Gastroesophageal sphincter (tissue), 4 donors: ENCODE data around the gene TSPEAR. TPM values are rescaled to one million over a fixed set of nuclear protein-coding genes. Genes with fewer than 3 reads are reported as not detected.

Experiments used
- ATAC-seq: fragments of 150-250 bp; one replicate; pipeline ENCODE4 v1.9.1; 2016; ENCODE audit warnings: mild to moderate bottlenecking, moderate library complexity
- H3K27ac ChIP-seq, 4 donors: fragments of 200-600 bp; sonication (generic) in 3 of 4; 1 replicate in 3 of 4; 2 replicates in 1 of 4; pipeline ENCODE4 v1.5.1; 2016 to 2019
- H3K27me3 ChIP-seq: fragments of 200-600 bp; sonication (generic); one replicate; pipeline ENCODE4 v1.5.1; 2019
- H3K36me3 ChIP-seq, 2 donors: fragments of 200-600 bp; sonication (generic); one replicate each; pipeline ENCODE4 v1.5.1; 2019; ENCODE audit warnings: control low read depth in 1 of 2
- H3K4me1 ChIP-seq, 3 donors: fragments of 200-600 bp; sonication (generic); 1 replicate in 2 of 3; 2 replicates in 1 of 3; pipeline ENCODE4 v1.5.1; 2016 to 2019; ENCODE audit warnings: control low read depth in 2 of 3
- H3K4me3 ChIP-seq, 2 donors: fragments of 200-600 bp; sonication (generic); one replicate each; pipeline ENCODE4 v1.5.1; 2019; ENCODE audit warnings: mild to moderate bottlenecking in 1 of 2, moderate library complexity in 1 of 2
- H3K9me3 ChIP-seq, 3 donors: fragments of 200-600 bp; sonication (generic); one replicate each; pipeline ENCODE4 v1.5.1; 2017 to 2019; ENCODE audit warnings: control low read depth in 2 of 3
- EP300 ChIP-seq: sonication (generic); formaldehyde crosslinking; IDR thresholded peaks from one replicate; pipeline ENCODE4 v1.6.1; 2017; ENCODE audit warnings: antibody characterized with exemption, mild to moderate bottlenecking
- POLR2A ChIP-seq, 2 donors: fragments of 450-650 bp; IDR thresholded peaks; one replicate each; pipeline ENCODE4 v1.6.1; 2017; ENCODE audit warnings: antibody characterized with exemption in 2 of 2, mild to moderate bottlenecking in 2 of 2, moderate library complexity in 1 of 2
- POLR2AphosphoS5 ChIP-seq: sonication (generic); formaldehyde crosslinking; IDR thresholded peaks from one replicate; pipeline ENCODE4 v1.6.1; 2017; ENCODE audit warnings: antibody characterized with exemption
- WGBS, 2 donors: methylation state at CpG; one replicate each; pipeline ENCODE4 v1.1.5; 2018; ENCODE audit warnings: low coverage in 1 of 2; 5-methylcytosine and 5-hydroxymethylcytosine counted together
- total RNA-seq, 4 donors: library from RNA; depleted of rRNA; stranded (reverse); fragments of >200 nt; gene quantifications; one replicate each; pipeline ENCODE4 v1.1.0, GENCODE V29; 2016
- TF ChIP-seq, protein P1 (sequence below), 4 experiments: fragments of 200-600 bp in 2 of 4; fragments of 450-650 bp in 2 of 4; sonication (generic) in 1 of 4; IDR thresholded peaks; one replicate each; pipeline ENCODE4 v1.5.1; 2017 to 2019; ENCODE audit warnings: antibody characterized with exemption in 4 of 4, mild to moderate bottlenecking in 2 of 4, moderate library complexity in 2 of 4

The TSPEAR gene
- total RNA-seq, 4 donors from 2014 or later = not detected

DNA sequence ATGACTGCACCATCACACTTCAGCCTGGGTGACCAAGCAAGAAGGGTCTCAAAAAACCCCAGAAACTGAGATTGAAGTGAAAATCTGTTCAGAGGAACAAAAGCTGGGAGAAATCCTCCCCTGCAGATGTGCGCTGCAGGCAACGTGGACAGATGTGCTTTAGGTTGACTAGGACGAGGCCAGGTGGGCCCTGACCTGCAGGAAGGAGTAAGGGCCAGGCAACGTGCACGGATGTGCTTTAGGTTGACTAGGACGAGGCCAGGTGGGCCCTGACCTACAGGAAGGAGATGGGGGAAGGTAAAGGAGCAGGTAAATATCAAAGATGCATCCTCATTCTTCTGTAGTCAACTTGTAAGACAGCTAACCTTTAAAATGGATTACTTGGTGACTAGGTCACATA lies 26.9 kb downstream of the TSPEAR start:
- Histone ChIP-seq H3K27ac (no peak overlapping the region), H3K4me3 (no peak overlapping the region), H3K27me3 (peaks cover 38% of the 10 kb centered on the region), H3K36me3 (no peaks in the 10 kb centered on the region), H3K9me3 (no peaks in the 10 kb centered on the region), H3K4me1 (no peaks in the 10 kb centered on the region)
- ATAC-seq = no peak
- TF ChIP-seq POLR2AphosphoS5 (no peak), POLR2A (IDR thresholded peaks at IDR 0.05) (no peak), EP300 (no peak)
- TF ChIP-seq, protein P1, sequence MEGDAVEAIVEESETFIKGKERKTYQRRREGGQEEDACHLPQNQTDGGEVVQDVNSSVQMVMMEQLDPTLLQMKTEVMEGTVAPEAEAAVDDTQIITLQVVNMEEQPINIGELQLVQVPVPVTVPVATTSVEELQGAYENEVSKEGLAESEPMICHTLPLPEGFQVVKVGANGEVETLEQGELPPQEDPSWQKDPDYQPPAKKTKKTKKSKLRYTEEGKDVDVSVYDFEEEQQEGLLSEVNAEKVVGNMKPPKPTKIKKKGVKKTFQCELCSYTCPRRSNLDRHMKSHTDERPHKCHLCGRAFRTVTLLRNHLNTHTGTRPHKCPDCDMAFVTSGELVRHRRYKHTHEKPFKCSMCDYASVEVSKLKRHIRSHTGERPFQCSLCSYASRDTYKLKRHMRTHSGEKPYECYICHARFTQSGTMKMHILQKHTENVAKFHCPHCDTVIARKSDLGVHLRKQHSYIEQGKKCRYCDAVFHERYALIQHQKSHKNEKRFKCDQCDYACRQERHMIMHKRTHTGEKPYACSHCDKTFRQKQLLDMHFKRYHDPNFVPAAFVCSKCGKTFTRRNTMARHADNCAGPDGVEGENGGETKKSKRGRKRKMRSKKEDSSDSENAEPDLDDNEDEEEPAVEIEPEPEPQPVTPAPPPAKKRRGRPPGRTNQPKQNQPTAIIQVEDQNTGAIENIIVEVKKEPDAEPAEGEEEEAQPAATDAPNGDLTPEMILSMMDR (IDR thresholded peaks at IDR 0.05) = no peak
- WGBS, 2 donors = 58 to 92% methylated on average over 4 to 6 of the region's 6 CpGs

DNA sequence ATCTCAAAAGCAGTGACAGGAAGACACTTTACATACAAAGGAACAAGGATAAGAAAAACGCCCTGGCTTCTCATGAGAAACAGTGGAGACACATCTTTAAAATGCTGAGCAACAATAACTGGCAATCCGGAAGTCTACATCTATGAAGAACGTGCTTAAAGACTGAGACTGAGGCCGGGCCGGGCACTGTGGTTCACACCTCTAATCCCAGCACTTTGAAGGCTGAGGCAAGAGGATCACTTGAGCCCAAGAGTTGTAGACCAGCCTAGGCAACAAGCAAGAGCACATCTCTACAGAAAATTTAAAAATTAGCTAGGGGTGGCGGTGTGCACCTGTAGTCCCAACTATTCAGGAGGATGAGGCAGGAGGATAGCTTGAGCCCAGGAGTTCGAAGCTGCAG lies 27.3 kb downstream of the TSPEAR start:
- no peaks in the 10 kb centered on the region for H3K4me1 ChIP-seq
- peaks cover 37% of the 10 kb centered on the region for H3K27me3 ChIP-seq
- H3K27ac ChIP-seq = no peak overlapping the region
- H3K4me3 ChIP-seq = no peak overlapping the region
- H3K36me3 ChIP-seq = no peaks in the 10 kb centered on the region
- H3K9me3 ChIP-seq = no peaks in the 10 kb centered on the region
- ATAC-seq = no peak
- TF ChIP-seq POLR2A (IDR thresholded peaks at IDR 0.05) = no peak
- no peak for TF ChIP-seq EP300
- TF ChIP-seq, protein P1 (IDR thresholded peaks at IDR 0.05) = no peak
- WGBS, 2 donors = 63 to 82% methylated on average over 6 to 7 of the region's 7 CpGs

DNA sequence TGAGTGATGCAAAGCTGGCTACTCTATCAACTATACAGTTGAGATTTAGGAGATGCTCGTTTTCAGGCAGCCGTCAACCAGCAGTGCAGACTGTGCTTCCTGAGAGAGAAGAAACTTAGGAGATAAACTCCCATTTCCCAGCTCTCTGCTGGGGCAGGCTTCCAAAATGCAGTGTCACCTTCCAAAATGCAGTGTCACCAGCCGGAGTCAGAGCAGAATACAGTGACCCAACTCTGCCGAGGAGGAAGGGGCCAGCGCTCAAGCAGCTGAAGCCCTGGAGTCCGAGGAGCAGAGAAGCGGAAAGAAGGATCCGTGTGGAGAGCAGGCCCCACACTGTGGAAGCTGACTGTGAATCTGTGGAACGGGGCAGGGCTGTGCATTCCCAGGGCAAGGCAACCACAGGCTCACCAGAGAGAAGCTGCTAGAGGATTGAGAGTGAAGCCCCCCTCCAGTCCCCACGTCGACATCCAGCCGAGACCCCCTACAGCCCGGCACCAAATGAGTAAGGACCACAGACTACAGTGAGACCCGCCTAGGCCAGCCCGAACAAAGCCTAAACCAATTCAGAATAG lies 28.7 kb downstream of the TSPEAR start:
- no peaks in the 10 kb centered on the region for H3K4me1 ChIP-seq
- H3K4me3 ChIP-seq = no peak overlapping the region
- peaks cover 27% of the 10 kb centered on the region for H3K27me3 ChIP-seq
- H3K9me3 ChIP-seq = no peaks in the 10 kb centered on the region
- no peak for ATAC-seq
- no peaks in the 10 kb centered on the region for H3K36me3 ChIP-seq
- WGBS, 2 donors = 61 to 76% methylated on average over 4 to 8 of the region's 15 CpGs
- H3K27ac ChIP-seq = no peak overlapping the region
- TF ChIP-seq POLR2AphosphoS5 = no peak
- TF ChIP-seq EP300 = no peak
- TF ChIP-seq POLR2A (IDR thresholded peaks at IDR 0.05) = no peak
- TF ChIP-seq, protein P1 (IDR thresholded peaks at IDR 0.05) = no peak

DNA sequence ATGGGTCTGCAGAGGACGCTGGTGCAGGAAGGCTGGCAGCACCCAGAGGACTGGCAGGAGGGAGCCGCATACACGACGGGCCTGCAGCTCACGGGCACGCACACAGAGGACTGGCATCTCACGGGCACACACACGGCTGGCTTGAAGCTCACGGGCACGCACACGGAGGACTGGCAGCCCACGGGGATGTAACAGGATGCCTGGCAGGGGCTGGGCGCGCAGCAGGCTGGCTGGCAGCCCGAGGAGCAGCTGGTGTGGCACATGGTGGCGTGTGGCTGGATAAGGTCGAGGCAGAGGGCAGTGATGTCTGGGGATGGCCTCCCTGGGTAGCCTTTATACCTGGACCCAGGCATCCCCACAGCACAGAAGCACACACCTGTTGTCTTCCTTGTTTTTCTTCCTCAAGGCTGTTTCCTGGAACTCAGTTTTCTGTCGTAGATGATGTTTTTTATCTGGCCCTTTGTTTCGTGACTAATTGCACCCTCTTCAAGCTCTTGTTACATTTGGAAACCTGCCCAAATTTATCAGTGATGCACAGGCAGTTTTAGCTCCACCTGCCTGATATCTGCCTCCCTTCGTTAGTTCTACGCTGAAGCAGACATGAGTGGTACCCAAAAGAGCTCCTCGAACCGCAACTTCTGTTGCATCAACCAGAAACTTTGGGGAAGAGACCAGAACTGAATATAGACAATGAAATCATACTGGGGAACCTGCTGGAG lies 29.4 kb downstream of the TSPEAR start, which contains the start of gene KRTAP12-1:
KRTAP12-1 (minus strand) TSS at position 303 of the 719 bp plus-strand sequence; CDS start at position 263, 40 bp downstream.
- no peak for ATAC-seq
- Histone ChIP-seq H3K4me1 (no peaks in the 10 kb centered on the region), H3K36me3 (no peaks in the 10 kb centered on the region), H3K9me3 (no peaks in the 10 kb centered on the region), H3K4me3 (no peak within 1 kb of the TSS), H3K27ac (no peak within 1 kb of the TSS), H3K27me3 (peaks cover 21% of the 10 kb centered on the region)
- TF ChIP-seq, protein P1 (IDR thresholded peaks at IDR 0.05) = no peak
- TF ChIP-seq POLR2A (IDR thresholded peaks at IDR 0.05) (no peak), EP300 (no peak), POLR2AphosphoS5 (no peak)
- WGBS, 2 donors = 50 to 56% methylated on average over 3 to 7 of the region's 23 CpGs

DNA sequence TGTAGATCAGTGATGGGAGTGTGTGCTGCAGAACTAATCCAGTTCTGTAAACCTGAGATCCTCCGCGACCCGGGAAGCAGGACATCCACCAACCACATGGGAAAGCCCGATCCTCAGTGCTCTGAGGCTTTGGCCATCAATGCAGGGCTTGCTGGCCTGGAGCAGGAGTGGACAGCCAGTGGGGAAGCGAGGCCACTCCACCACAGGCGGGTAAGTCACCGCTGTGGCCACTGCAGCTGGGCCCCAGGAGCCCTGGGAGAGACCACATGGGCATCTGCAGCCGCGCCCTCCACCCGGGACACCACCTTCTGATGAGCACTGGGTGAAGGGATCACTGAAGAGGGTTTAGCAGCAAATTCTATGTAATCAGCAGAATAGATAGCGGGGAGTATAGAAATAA lies 30.2 kb downstream of the TSPEAR start:
- H3K27ac ChIP-seq = no peak overlapping the region
- H3K36me3 ChIP-seq = no peaks in the 10 kb centered on the region
- H3K4me1 ChIP-seq = no peaks in the 10 kb centered on the region
- no peak for ATAC-seq
- no peaks in the 10 kb centered on the region for H3K9me3 ChIP-seq
- WGBS, 2 donors = 72 to 96% methylated on average over 4 to 5 of the region's 11 CpGs
- peaks cover 12% of the 10 kb centered on the region for H3K27me3 ChIP-seq
- H3K4me3 ChIP-seq = no peak overlapping the region
- TF ChIP-seq POLR2A (IDR thresholded peaks at IDR 0.05) (no peak), EP300 (no peak), POLR2AphosphoS5 (no peak)
